ENCODE results near the gene NBEAL1.
"Not testable (repeated sequence)": the region's sequence is repeated elsewhere in the genome, so short reads cannot be mapped to it uniquely, and the experiment has no call there.

NBEAL1 gene

GRCh38 chr2:203066519-203067091 lies 51.9 kb downstream of the NBEAL1 start:
- H3K4me3 Mint-ChIP-seq, ATAC-seq, H3K4me1 Mint-ChIP-seq, H3K27ac Mint-ChIP-seq, H3K9me3 Mint-ChIP-seq, H3K27me3 Mint-ChIP-seq, DNase-seq: not testable (repeated sequence)

GRCh38 chr2:203070701-203071100 lies 56.0 kb downstream of the NBEAL1 start:
- Mint-ChIP-seq H3K27ac (peak overlapping the region in 1 of 2 donors; percentile 27), H3K4me3 (no peak overlapping the region), H3K27me3 (no peaks in the 10 kb centered on the region), H3K9me3 (no peaks in the 10 kb centered on the region), H3K4me1 (peaks cover 8% of the 10 kb centered on the region)
- DNase-seq: no peak
- no peak for ATAC-seq

- ATAC-seq (peak; percentile 52), DNase-seq (no peak)
- Mint-ChIP-seq H3K9me3 (no peaks in the 10 kb centered on the region), H3K27me3 (no peaks in the 10 kb centered on the region), H3K27ac (peak overlapping the region in 1 of 2 donors; percentile 27), H3K4me1 (peaks cover 8% of the 10 kb centered on the region), H3K4me3 (no peak overlapping the region)
Measured at GRCh38 chr2:203071148-203071547, 56.5 kb downstream of the NBEAL1 start.

- Mint-ChIP-seq H3K9me3 (no peaks in the 10 kb centered on the region), H3K27ac (no peak overlapping the region), H3K4me3 (no peak overlapping the region), H3K4me1 (peaks cover 8% of the 10 kb centered on the region), H3K27me3 (no peaks in the 10 kb centered on the region)
- ATAC-seq (no peak), DNase-seq (no peak)
Measured at GRCh38 chr2:203072371-203072770, 57.7 kb downstream of the NBEAL1 start.

- no peak overlapping the region for H3K27ac Mint-ChIP-seq
- H3K4me3 Mint-ChIP-seq: no peak overlapping the region
- no peaks in the 10 kb centered on the region for H3K9me3 Mint-ChIP-seq
- no peaks in the 10 kb centered on the region for H3K4me1 Mint-ChIP-seq
- no peaks in the 10 kb centered on the region for H3K27me3 Mint-ChIP-seq
- ATAC-seq (no peak), DNase-seq (no peak)
Measured at GRCh38 chr2:203077451-203077850, 62.8 kb downstream of the NBEAL1 start.

GRCh38 chr2:203080447-203081045 lies 65.9 kb downstream of the NBEAL1 start:
- H3K27me3 Mint-ChIP-seq: no peaks in the 10 kb centered on the region
- H3K4me1 Mint-ChIP-seq: no peaks in the 10 kb centered on the region
- H3K4me3 Mint-ChIP-seq: no peak overlapping the region
- DNase-seq: no peak
- no peak overlapping the region for H3K27ac Mint-ChIP-seq
- no peak for ATAC-seq
- no peaks in the 10 kb centered on the region for H3K9me3 Mint-ChIP-seq

GRCh38 chr2:203083328-203083727 lies 68.7 kb downstream of the NBEAL1 start:
- no peaks in the 10 kb centered on the region for H3K4me1 Mint-ChIP-seq
- no peak overlapping the region for H3K27ac Mint-ChIP-seq
- H3K9me3 Mint-ChIP-seq: no peaks in the 10 kb centered on the region
- no peak overlapping the region for H3K4me3 Mint-ChIP-seq
- ATAC-seq: no peak
- H3K27me3 Mint-ChIP-seq: no peaks in the 10 kb centered on the region
- DNase-seq: no peak

GRCh38 chr2:203086381-203086780 lies 71.7 kb downstream of the NBEAL1 start:
- not testable (repeated sequence) for H3K27ac Mint-ChIP-seq, DNase-seq, H3K27me3 Mint-ChIP-seq, ATAC-seq, H3K4me3 Mint-ChIP-seq, H3K9me3 Mint-ChIP-seq, H3K4me1 Mint-ChIP-seq

GRCh38 chr2:203090721-203091120 lies 76.0 kb downstream of the NBEAL1 start:
- not testable (repeated sequence) for H3K9me3 Mint-ChIP-seq, H3K27me3 Mint-ChIP-seq, DNase-seq, H3K4me3 Mint-ChIP-seq, H3K4me1 Mint-ChIP-seq, ATAC-seq
- H3K27ac Mint-ChIP-seq: peak overlapping the region in 1 of 2 donors; percentile 89

GRCh38 chr2:203097735-203098134 lies 83.1 kb downstream of the NBEAL1 start:
- no peak overlapping the region for H3K4me3 Mint-ChIP-seq
- peaks cover 1 to 6% of the 10 kb centered on the region in 2 donors for H3K9me3 Mint-ChIP-seq
- DNase-seq (no peak), ATAC-seq (no peak)
- no peaks in the 10 kb centered on the region for H3K4me1 Mint-ChIP-seq
- H3K27ac Mint-ChIP-seq: no peak overlapping the region
- no peaks in the 10 kb centered on the region for H3K27me3 Mint-ChIP-seq

- not testable (repeated sequence) for ATAC-seq, DNase-seq, H3K27ac Mint-ChIP-seq, H3K4me1 Mint-ChIP-seq, H3K4me3 Mint-ChIP-seq, H3K27me3 Mint-ChIP-seq
- H3K9me3 Mint-ChIP-seq: peaks cover 18 to 28% of the 10 kb centered on the region in 2 donors
Measured at GRCh38 chr2:203102357-203102756, 87.7 kb downstream of the NBEAL1 start.

- ATAC-seq: no peak
- Mint-ChIP-seq H3K9me3 (peaks cover 18 to 28% of the 10 kb centered on the region in 2 donors), H3K4me3 (no peak overlapping the region), H3K27me3 (no peaks in the 10 kb centered on the region), H3K27ac (no peak overlapping the region), H3K4me1 (no peaks in the 10 kb centered on the region)
- no peak for DNase-seq
Measured at GRCh38 chr2:203104273-203104672, 89.6 kb downstream of the NBEAL1 start.

GRCh38 chr2:203105996-203106395 lies 91.3 kb downstream of the NBEAL1 start:
- Mint-ChIP-seq H3K27me3 (no peaks in the 10 kb centered on the region), H3K4me1 (no peaks in the 10 kb centered on the region), H3K4me3 (no peak overlapping the region), H3K27ac (no peak overlapping the region), H3K9me3 (peaks cover 18 to 28% of the 10 kb centered on the region in 2 donors)
- ATAC-seq: no peak
- no peak for DNase-seq

- not testable (repeated sequence) for H3K27ac Mint-ChIP-seq, H3K9me3 Mint-ChIP-seq, DNase-seq, H3K4me1 Mint-ChIP-seq, H3K27me3 Mint-ChIP-seq, H3K4me3 Mint-ChIP-seq, ATAC-seq
Measured at GRCh38 chr2:203110496-203110895, 95.8 kb downstream of the NBEAL1 start.

GRCh38 chr2:203112342-203112741 lies 97.7 kb downstream of the NBEAL1 start:
- Mint-ChIP-seq H3K4me3 (no peak overlapping the region), H3K9me3 (no peaks in the 10 kb centered on the region), H3K27me3 (no peaks in the 10 kb centered on the region), H3K4me1 (no peaks in the 10 kb centered on the region), H3K27ac (no peak overlapping the region)
- no peak for DNase-seq
- ATAC-seq: no peak

GRCh38 chr2:203115201-203115700 lies 100.6 kb downstream of the NBEAL1 start:
- not testable (repeated sequence) for ATAC-seq

More at GRCh38 chr2:203115201-203115700, 100.6 kb downstream of the NBEAL1 start:
- not testable (repeated sequence) for H3K27me3 Mint-ChIP-seq, DNase-seq, H3K4me1 Mint-ChIP-seq, H3K4me3 Mint-ChIP-seq, H3K9me3 Mint-ChIP-seq
- peak overlapping the region in 1 of 2 donors; percentile 67 for H3K27ac Mint-ChIP-seq

All from stimulated activated naive CD8-positive, alpha-beta T cell treated with anti-CD3 and anti-CD28 coated beads, Interleukin-15, amount 100 ng/mL, for 72 hours (primary cell).